Hepatocyte (in vitro differentiated cells): ENCODE measurements around the gene TUG1.

Experiments used
- CTCF ChIP-seq: fragments of 200-600 bp; sonication (generic); IDR thresholded peaks from 2 replicates; pipeline ENCODE4 v1.5.1; 2016; ENCODE audit warnings: antibody characterized with exemption, mild to moderate bottlenecking; ENCODE audit not compliant: poor library complexity
- EZH2 ChIP-seq: fragments of 200-600 bp; sonication (generic); IDR thresholded peaks from 2 replicates; pipeline ENCODE4 v1.6.1; 2016; ENCODE audit warnings: antibody characterized with exemption, mild to moderate bottlenecking, borderline replicate concordance

- no peak for TF ChIP-seq EZH2
- no peak for TF ChIP-seq CTCF
These were observed 28.2 kb upstream of the TUG1 start for GRCh38 chr22:30940685-30941362.
